ENCODE results near the gene TTC33.

TTC33 gene

GRCh38 chr5:40484495-40484894, 271.3 kb downstream of the TTC33 start:
- TF ChIP-seq POLR2AphosphoS5 (IDR thresholded peaks at IDR 0.05; ENCODE audit: low read depth, low read length) = no peak
- TF ChIP-seq SIN3A (IDR thresholded peaks at IDR 0.05; ENCODE audit: borderline replicate concordance, insufficient read depth, low read length) = no peak
- TF ChIP-seq FOXP2 (optimal IDR thresholded peaks at IDR 0.05; ENCODE audit: borderline replicate concordance, extremely low read depth, extremely low read length, insufficient read depth) = no peak
- TF ChIP-seq, protein P1, sequence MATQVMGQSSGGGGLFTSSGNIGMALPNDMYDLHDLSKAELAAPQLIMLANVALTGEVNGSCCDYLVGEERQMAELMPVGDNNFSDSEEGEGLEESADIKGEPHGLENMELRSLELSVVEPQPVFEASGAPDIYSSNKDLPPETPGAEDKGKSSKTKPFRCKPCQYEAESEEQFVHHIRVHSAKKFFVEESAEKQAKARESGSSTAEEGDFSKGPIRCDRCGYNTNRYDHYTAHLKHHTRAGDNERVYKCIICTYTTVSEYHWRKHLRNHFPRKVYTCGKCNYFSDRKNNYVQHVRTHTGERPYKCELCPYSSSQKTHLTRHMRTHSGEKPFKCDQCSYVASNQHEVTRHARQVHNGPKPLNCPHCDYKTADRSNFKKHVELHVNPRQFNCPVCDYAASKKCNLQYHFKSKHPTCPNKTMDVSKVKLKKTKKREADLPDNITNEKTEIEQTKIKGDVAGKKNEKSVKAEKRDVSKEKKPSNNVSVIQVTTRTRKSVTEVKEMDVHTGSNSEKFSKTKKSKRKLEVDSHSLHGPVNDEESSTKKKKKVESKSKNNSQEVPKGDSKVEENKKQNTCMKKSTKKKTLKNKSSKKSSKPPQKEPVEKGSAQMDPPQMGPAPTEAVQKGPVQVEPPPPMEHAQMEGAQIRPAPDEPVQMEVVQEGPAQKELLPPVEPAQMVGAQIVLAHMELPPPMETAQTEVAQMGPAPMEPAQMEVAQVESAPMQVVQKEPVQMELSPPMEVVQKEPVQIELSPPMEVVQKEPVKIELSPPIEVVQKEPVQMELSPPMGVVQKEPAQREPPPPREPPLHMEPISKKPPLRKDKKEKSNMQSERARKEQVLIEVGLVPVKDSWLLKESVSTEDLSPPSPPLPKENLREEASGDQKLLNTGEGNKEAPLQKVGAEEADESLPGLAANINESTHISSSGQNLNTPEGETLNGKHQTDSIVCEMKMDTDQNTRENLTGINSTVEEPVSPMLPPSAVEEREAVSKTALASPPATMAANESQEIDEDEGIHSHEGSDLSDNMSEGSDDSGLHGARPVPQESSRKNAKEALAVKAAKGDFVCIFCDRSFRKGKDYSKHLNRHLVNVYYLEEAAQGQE (IDR thresholded peaks at IDR 0.05; ENCODE audit: insufficient read depth in 1 of 2, low read depth in 2 of 2, low read length in 2 of 2) = no peak
- TF ChIP-seq TAF1 (IDR thresholded peaks at IDR 0.05; ENCODE audit: borderline replicate concordance, insufficient read depth, low read length) = no peak

- TF ChIP-seq, protein P1 (IDR thresholded peaks at IDR 0.05; ENCODE audit: insufficient read depth in 1 of 2, low read depth in 2 of 2, low read length in 2 of 2) = no peak
- no peak for TF ChIP-seq POLR2AphosphoS5 (IDR thresholded peaks at IDR 0.05; ENCODE audit: low read depth, low read length)
- no peak for TF ChIP-seq TAF1 (IDR thresholded peaks at IDR 0.05; ENCODE audit: borderline replicate concordance, insufficient read depth, low read length)
- no peak for TF ChIP-seq FOXP2 (optimal IDR thresholded peaks at IDR 0.05; ENCODE audit: borderline replicate concordance, extremely low read depth, extremely low read length, insufficient read depth)
- TF ChIP-seq SIN3A (IDR thresholded peaks at IDR 0.05; ENCODE audit: borderline replicate concordance, insufficient read depth, low read length) = no peak
Measured at GRCh38 chr5:40483316-40483715, 272.4 kb downstream of the TTC33 start.

GRCh38 chr5:40481241-40481640, 274.5 kb downstream of the TTC33 start:
- TF ChIP-seq SIN3A (IDR thresholded peaks at IDR 0.05; ENCODE audit: borderline replicate concordance, insufficient read depth, low read length) = no peak

- TF ChIP-seq TAF1 (IDR thresholded peaks at IDR 0.05; ENCODE audit: borderline replicate concordance, insufficient read depth, low read length) (no peak), SIN3A (IDR thresholded peaks at IDR 0.05; ENCODE audit: borderline replicate concordance, insufficient read depth, low read length) (no peak), POLR2AphosphoS5 (IDR thresholded peaks at IDR 0.05; ENCODE audit: low read depth, low read length) (no peak), FOXP2 (optimal IDR thresholded peaks at IDR 0.05; ENCODE audit: borderline replicate concordance, extremely low read depth, extremely low read length, insufficient read depth) (no peak)
- TF ChIP-seq, protein P1 (IDR thresholded peaks at IDR 0.05; ENCODE audit: insufficient read depth in 1 of 2, low read depth in 2 of 2, low read length in 2 of 2) = no peak
Measured at GRCh38 chr5:40480392-40480791, 275.4 kb downstream of the TTC33 start.

GRCh38 chr5:40479939-40480338, 275.8 kb downstream of the TTC33 start:
- TF ChIP-seq FOXP2 (optimal IDR thresholded peaks at IDR 0.05; ENCODE audit: borderline replicate concordance, extremely low read depth, extremely low read length, insufficient read depth) (no peak), TAF1 (IDR thresholded peaks at IDR 0.05; ENCODE audit: borderline replicate concordance, insufficient read depth, low read length) (no peak), POLR2AphosphoS5 (IDR thresholded peaks at IDR 0.05; ENCODE audit: low read depth, low read length) (no peak), SIN3A (IDR thresholded peaks at IDR 0.05; ENCODE audit: borderline replicate concordance, insufficient read depth, low read length) (no peak)
- TF ChIP-seq, protein P1 (IDR thresholded peaks at IDR 0.05; ENCODE audit: insufficient read depth in 1 of 2, low read depth in 2 of 2, low read length in 2 of 2) = no peak
